PFSK-1 (cell line): ENCODE measurements around the gene GPHA2.
A peak's percentile ranks its signal among the peaks of the same experiment; 100 is the strongest.

Experiments
- FOXP2 ChIP-seq: optimal IDR thresholded peaks from 2 replicates; pipeline ENCODE3; 2011; ENCODE audit warnings: borderline replicate concordance, control low read depth, inconsistent platforms; ENCODE audit not compliant: insufficient read depth; ENCODE audit errors: extremely low read length, extremely low read depth
- POLR2AphosphoS5 ChIP-seq: IDR thresholded peaks from 2 replicates; pipeline ENCODE4 v1.6.1; 2012; ENCODE audit warnings: low read depth, mild to moderate bottlenecking, control low read depth, low read length, moderate library complexity
- REST ChIP-seq, 2 experiments: IDR thresholded peaks; 2 replicates each; pipeline versions ENCODE4 v1.6.1 to v1.8.0; 2011 to 2012; ENCODE audit warnings: low read depth in 2 of 2, low read length in 2 of 2, control low read depth in 1 of 2, inconsistent platforms in 1 of 2, mild to moderate bottlenecking in 1 of 2, moderate library complexity in 1 of 2; ENCODE audit not compliant: insufficient read depth in 1 of 2
- SIN3A ChIP-seq: IDR thresholded peaks from 2 replicates; pipeline ENCODE4 v1.6.1; 2012; ENCODE audit warnings: mild to moderate bottlenecking, low read length, moderate library complexity, borderline replicate concordance; ENCODE audit not compliant: insufficient read depth
- TAF1 ChIP-seq: IDR thresholded peaks from 2 replicates; pipeline ENCODE4 v1.6.1; 2012; ENCODE audit warnings: low read length, control low read depth, borderline replicate concordance; ENCODE audit not compliant: insufficient read depth

GPHA2 gene

DNA sequence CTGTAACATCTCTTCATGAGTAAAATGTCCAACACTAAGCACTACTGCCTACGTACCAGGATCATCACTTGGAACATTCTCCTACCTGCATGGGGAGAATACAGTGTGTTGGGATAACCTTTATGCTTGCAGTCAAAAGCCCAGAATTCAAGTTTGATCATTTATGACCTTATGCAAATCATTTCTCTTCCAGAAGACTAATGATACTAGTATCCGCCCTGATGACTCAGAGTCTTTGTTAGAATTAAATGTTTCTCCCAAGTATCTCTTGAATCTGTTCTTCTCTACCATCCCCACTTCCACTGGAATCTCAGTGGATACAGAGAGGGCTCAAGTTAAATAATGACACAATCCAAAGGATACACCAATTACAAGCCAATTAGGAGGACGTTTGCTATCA lies 23.8 kb upstream of the GPHA2 start:
- TF ChIP-seq POLR2AphosphoS5 (no peak), SIN3A (no peak), REST (IDR thresholded peaks at IDR 0.05; ENCODE audit: insufficient read depth in 1 of 2, low read depth in 2 of 2, low read length in 2 of 2) (no peak)

DNA sequence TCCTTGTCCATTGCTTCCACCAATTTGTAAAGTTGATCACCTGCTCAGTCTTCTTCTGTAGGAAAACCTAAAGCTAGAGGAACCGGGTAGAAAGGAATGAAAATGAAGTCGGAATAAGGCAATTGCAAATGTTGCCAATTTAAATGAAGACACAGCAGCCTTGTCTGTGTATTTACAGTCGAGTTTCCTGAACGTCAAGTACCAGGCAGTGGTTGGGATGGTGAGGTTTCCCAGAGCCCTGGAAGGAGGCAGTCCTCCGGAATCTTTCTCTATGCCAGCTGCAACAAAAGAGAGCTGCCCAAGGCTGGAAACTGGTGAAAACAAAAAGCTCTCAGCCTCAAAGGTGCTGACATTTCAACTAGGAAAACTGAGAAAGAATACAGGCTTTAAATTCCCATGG lies 18.5 kb upstream of the GPHA2 start:
- TF ChIP-seq POLR2AphosphoS5 (no peak), REST (IDR thresholded peaks at IDR 0.05; ENCODE audit: insufficient read depth in 1 of 2, low read depth in 2 of 2, low read length in 2 of 2) (no peak), SIN3A (no peak)

DNA sequence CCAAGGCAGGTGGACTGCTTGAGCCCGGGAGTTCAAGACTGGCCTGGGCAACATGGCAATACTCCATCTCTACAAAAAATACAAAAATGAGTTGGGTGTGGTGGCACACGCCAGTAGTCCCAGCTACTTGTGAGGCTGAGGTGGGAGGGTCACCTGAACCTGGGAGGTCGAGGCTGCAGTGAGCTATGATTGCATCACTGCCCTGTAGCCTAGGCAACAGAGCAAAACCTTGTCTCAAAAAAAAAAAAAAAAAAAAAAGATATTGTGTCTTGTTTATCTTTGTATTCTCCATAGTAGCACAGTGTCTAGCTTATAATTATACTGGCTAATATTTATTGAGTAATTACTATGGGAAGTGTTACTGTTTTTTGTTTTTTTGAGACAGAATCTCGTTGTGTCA lies 15.8 kb upstream of the GPHA2 start:
- TF ChIP-seq POLR2AphosphoS5 (no peak), SIN3A (no peak), FOXP2 (no peak), TAF1 (no peak), REST (IDR thresholded peaks at IDR 0.05; ENCODE audit: insufficient read depth in 1 of 2, low read depth in 2 of 2, low read length in 2 of 2) (no peak)

- TF ChIP-seq TAF1, result no peak
- TF ChIP-seq REST (IDR thresholded peaks at IDR 0.05; ENCODE audit: insufficient read depth in 1 of 2, low read depth in 2 of 2, low read length in 2 of 2), result 0 out of 4 replicates have a peak, but pooled peaks have one; percentile 30 to 36
Observed at GRCh38 chr11:64947208-64947814, 11.6 kb upstream of the GPHA2 start.

GRCh38 chr11:64936539-64936938 lies 846 bp upstream of the GPHA2 start:
- no peak for TF ChIP-seq SIN3A
- no peak for TF ChIP-seq TAF1
- no peak for TF ChIP-seq REST (IDR thresholded peaks at IDR 0.05; ENCODE audit: insufficient read depth in 1 of 2, low read depth in 2 of 2, low read length in 2 of 2)
- no peak for TF ChIP-seq POLR2AphosphoS5
- no peak for TF ChIP-seq FOXP2
